Pancreas (tissue), 10 donors: Measurements from ENCODE around the gene RAD23A. TPM values are rescaled to one million over a fixed set of nuclear protein-coding genes. Genes with fewer than 3 reads are reported as not detected.
A peak's percentile ranks its signal among the peaks of the same experiment; 100 is the strongest.
"Not testable (repeated sequence)": the region's sequence is repeated elsewhere in the genome, so short reads cannot be mapped to it uniquely, and the experiment has no call there.

Experiments used
- ATAC-seq, 4 donors: fragments of 200-7000 bp; cut with Tn5 transposase; one replicate each; pipeline versions ENCODE4 v1.8.0 to v1.9.1; 2020; ENCODE audit warnings: mild to moderate bottlenecking in 4 of 4, moderate library complexity in 4 of 4
- DNase-seq, 6 donors: peaks; one replicate each; pipeline ENCODE4 v3.0.0-alpha.2; 2020
- FAIRE-seq: peaks from 2 replicates; lab custom pipeline; 2012; peaks lifted over from hg19 to GRCh38; lab: Jason Lieb, UNC
- H3K27ac ChIP-seq, 4 donors: fragments of 200-600 bp; sonication (generic); 1 replicate in 3 of 4; 2 replicates in 1 of 4; pipeline versions ENCODE4 v1.5.0 to v1.8.0; 2020
- H3K27me3 ChIP-seq, 4 donors: fragments of 200-600 bp; one replicate each; pipeline ENCODE4 v1.8.0; 2021
- H3K36me3 ChIP-seq, 3 donors: fragments of 200-600 bp; sonication (generic) in 1 of 3; one replicate each; pipeline versions ENCODE4 v1.5.0 to v1.8.0; 2020 to 2021
- H3K4me1 ChIP-seq, 3 donors: fragments of 200-600 bp; one replicate each; pipeline ENCODE4 v1.8.0; 2021
- H3K4me3 ChIP-seq, 4 donors: fragments of 200-600 bp; sonication (generic) in 2 of 4; one replicate each; pipeline versions ENCODE4 v1.5.0 to v1.8.0; 2020 to 2021
- H3K9me3 ChIP-seq, 4 donors: fragments of 200-600 bp; one replicate each; pipeline ENCODE4 v1.8.0; 2021
- CTCF ChIP-seq, 4 donors: fragments of 200-600 bp; sonication (generic) in 3 of 4; IDR thresholded peaks; one replicate each; pipeline versions ENCODE4 v1.5.0 to v1.8.0; 2021; ENCODE audit warnings: antibody characterized with exemption in 4 of 4
- WGBS, 2 donors: extraction: QIAGEN DNeasy Blood & Tissue Kit; methylation state at CpG; one replicate each; pipeline ENCODE4 v1.1.7; 2013; 5-methylcytosine and 5-hydroxymethylcytosine counted together
- intact Hi-C, 3 donors: fragments of 100-400 bp; cut with DNase I; formaldehyde crosslinking; loops; one replicate each; pipeline versions ENCODE4 v1.11.1 to v1.14.2; 2022
- polyA plus RNA-seq, 2 donors: library from polyadenylated mRNA; stranded (reverse); fragments of 200-250 nt; gene quantifications; one replicate each; pipeline ENCODE4 v1.2.3, GENCODE V29; 2013
- total RNA-seq, 6 donors: library from RNA; stranded (reverse); fragmentation: NEBNext Ultra II Directional in 4 of 6; extraction: Animal tissue kit (Norgen Biotek cat#: 25700) in 4 of 6; gene quantifications; one replicate each; pipeline versions ENCODE4 v1.2.1 to v1.2.4, GENCODE V29; 2021 to 2023
- donor health status: healthy with polysubstance abuse.
- donor health status: DM: no; HTN: no; CAD: no; lungs with moderate emphysema.
- donor health status: DM: no; HTN: no; CAD: no.
- donor health status: control.
- donor health status: control.
- donor health status: Bipolar disorder and iron deficiency.
- donor health status: DM: yes; HTN: yes; CAD: no.
- donor health status: DM: no; HTN: no; CAD: no.
- donor health status: DM: no; HTN: no; CAD: no.
- donor health status: DM: yes; HTN: yes; CAD: no.

Gene RAD23A
- total and polyA plus RNA-seq, 8 donors = 35.0 to 99.1 (median 46.8) TPM

GRCh38 chr19:12913011-12913561 lies 32.6 kb upstream of the RAD23A start:
- peak; percentile 83 to 87 (median 86) for ATAC-seq

GRCh38 chr19:12913851-12914690 lies 31.6 kb upstream of the RAD23A start:
- no peak overlapping the region for H3K4me3 ChIP-seq
- H3K27ac ChIP-seq = peak overlapping the region in 3 of 4 donors; percentile 63 to 70 (median 66)
- TF ChIP-seq CTCF (IDR thresholded peaks at IDR 0.05) = no peak
- no peaks in the 10 kb centered on the region for H3K36me3 ChIP-seq
- peak in 3 of 4 donors; percentile 2 to 13 (median 5) for ATAC-seq
- FAIRE-seq = no peak
- intact Hi-C loops = no loop called here
- peaks cover 0 to 17% (median 14%) of the 10 kb centered on the region in 3 donors for H3K4me1 ChIP-seq
- no peaks in the 10 kb centered on the region for H3K27me3 ChIP-seq
- DNase-seq = no peak
- WGBS, 2 donors = 75 to 76% methylated on average over 12 of the region's 12 CpGs
- H3K9me3 ChIP-seq = no peaks in the 10 kb centered on the region

More at GRCh38 chr19:12913011-12913561, 32.6 kb upstream of the RAD23A start:
- Histone ChIP-seq H3K4me3 (peak overlapping the region in 2 of 4 donors; percentile 23), H3K9me3 (no peaks in the 10 kb centered on the region), H3K27ac (peak overlapping the region; percentile 58 to 70 (median 64)), H3K36me3 (no peaks in the 10 kb centered on the region), H3K27me3 (no peaks in the 10 kb centered on the region), H3K4me1 (peaks cover 0 to 17% (median 14%) of the 10 kb centered on the region in 3 donors)
- intact Hi-C loops = no loop called here
- no peak for TF ChIP-seq CTCF (IDR thresholded peaks at IDR 0.05)
- DNase-seq = peak; percentile 64 to 91 (median 81)
- no peak for FAIRE-seq
- 2 to 5% methylated on average over 22 of the region's 22 CpGs for WGBS, 2 donors

- H3K36me3 ChIP-seq, ATAC-seq, H3K9me3 ChIP-seq, H3K27me3 ChIP-seq, H3K4me3 ChIP-seq, DNase-seq, FAIRE-seq, intact Hi-C loops, H3K27ac ChIP-seq: not testable (repeated sequence)
- 75 to 82% methylated on average over 4 of the region's 4 CpGs for WGBS, 2 donors
- peaks cover 0 to 17% (median 14%) of the 10 kb centered on the region in 3 donors for H3K4me1 ChIP-seq
These were observed 29.8 kb upstream of the RAD23A start for GRCh38 chr19:12915860-12916259.

- DNase-seq (peak in 1 of 6 donors; percentile 74), ATAC-seq (no peak), FAIRE-seq (no peak)
- 88 to 90% methylated on average over 14 of the region's 14 CpGs for WGBS, 2 donors
- peaks cover 0 to 7% (median 6%) of the 10 kb centered on the region in 3 donors for H3K4me1 ChIP-seq
- peaks cover 0 to 11% (median 5%) of the 10 kb centered on the region in 3 donors for H3K36me3 ChIP-seq
- no peak overlapping the region for H3K27ac ChIP-seq
- no peak overlapping the region for H3K4me3 ChIP-seq
- intact Hi-C loops = no loop called here
- H3K9me3 ChIP-seq = no peaks in the 10 kb centered on the region
- no peak for TF ChIP-seq CTCF (IDR thresholded peaks at IDR 0.05)
- H3K27me3 ChIP-seq = no peaks in the 10 kb centered on the region
These were observed 27.4 kb upstream of the RAD23A start for GRCh38 chr19:12918253-12918652.

GRCh38 chr19:12921047-12921446 lies 24.6 kb upstream of the RAD23A start:
- Histone ChIP-seq H3K27ac (no peak overlapping the region), H3K4me3 (no peak overlapping the region), H3K36me3 (peaks cover 5 to 33% (median 30%) of the 10 kb centered on the region in 3 donors), H3K27me3 (no peaks in the 10 kb centered on the region), H3K4me1 (no peaks in the 10 kb centered on the region), H3K9me3 (no peaks in the 10 kb centered on the region)
- FAIRE-seq = no peak
- ATAC-seq = no peak
- intact Hi-C loops = no loop called here
- TF ChIP-seq CTCF (IDR thresholded peaks at IDR 0.05) = no peak
- no peak for DNase-seq
- WGBS, 2 donors = 47 to 52% methylated on average over 3 of the region's 3 CpGs
